Transverse colon (tissue), 4 donors: ENCODE results near the gene REG3G.

ENCODE experiments used
- CTCF ChIP-seq, 5 experiments: fragments of 200-600 bp in 3 of 5; fragments of 450-650 bp in 2 of 5; sonication (generic) in 3 of 5; IDR thresholded peaks; 1 replicate in 2 of 5; 2 replicates in 3 of 5; pipeline ENCODE4 v1.5.1; 2016 to 2017; ENCODE audit warnings: antibody characterized with exemption in 5 of 5, inconsistent platforms in 3 of 5, mild to moderate bottlenecking in 2 of 5, moderate library complexity in 1 of 5
- EP300 ChIP-seq: sonication (generic); formaldehyde crosslinking; IDR thresholded peaks from one replicate; pipeline ENCODE4 v1.6.1; 2017; ENCODE audit warnings: antibody characterized with exemption, low read depth
- POLR2A ChIP-seq: fragments of 450-650 bp; IDR thresholded peaks from one replicate; pipeline ENCODE4 v1.6.1; 2016; ENCODE audit warnings: antibody characterized with exemption, mild to moderate bottlenecking, moderate library complexity
- POLR2AphosphoS5 ChIP-seq, 3 donors: sonication (generic); formaldehyde crosslinking; IDR thresholded peaks; one replicate each; pipeline ENCODE4 v1.6.1; 2016; ENCODE audit warnings: antibody characterized with exemption in 3 of 3

DNA sequence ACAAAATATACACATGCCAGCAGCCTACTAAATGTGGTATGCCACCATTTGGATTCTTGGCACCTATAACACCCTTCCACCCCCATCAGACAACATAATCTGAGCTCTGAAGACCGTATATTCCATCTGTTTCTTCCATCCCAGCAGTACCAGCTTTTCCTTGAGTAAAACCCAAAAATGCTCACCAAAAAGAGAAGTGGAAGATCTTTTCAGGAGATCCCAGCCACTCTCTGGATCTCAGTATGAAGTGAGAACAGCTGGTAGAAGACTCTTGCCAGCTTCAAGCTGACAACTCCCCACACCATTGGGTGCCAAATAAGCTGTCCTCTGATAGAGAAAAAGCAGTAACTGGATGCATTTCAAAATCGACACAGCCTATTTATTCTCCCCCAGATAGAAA, 39.7 kb downstream of the REG3G start:
- no peak for TF ChIP-seq CTCF (IDR thresholded peaks at IDR 0.05)
- TF ChIP-seq POLR2A, result no peak
- TF ChIP-seq POLR2AphosphoS5 (IDR thresholded peaks at IDR 0.05), result no peak
- TF ChIP-seq EP300, result no peak
